Stomach (tissue), 9 donors: ENCODE measurements around the gene UNC45A. TPM values are rescaled to one million over a fixed set of nuclear protein-coding genes. Genes with fewer than 3 reads are reported as not detected.
A peak's percentile ranks its signal among the peaks of the same experiment; 100 is the strongest.
"Not testable (repeated sequence)": the region's sequence is repeated elsewhere in the genome, so short reads cannot be mapped to it uniquely, and the experiment has no call there.

Experiments used
- DNase-seq, 2 donors: peaks; one replicate each; pipeline versions ENCODE4 v3.0.0 to v3.0.0-alpha.2; 2013 to 2019
- H3K27ac ChIP-seq, 5 donors: fragments of 200-600 bp in 4 of 5; sonication (generic) in 4 of 5; one replicate each; pipeline ENCODE4 v1.5.1; 2013 to 2019; ENCODE audit warnings: mild to moderate bottlenecking in 1 of 5, moderate library complexity in 1 of 5
- H3K27me3 ChIP-seq, 3 donors: fragments of 200-600 bp; sonication (generic); one replicate each; pipeline ENCODE4 v1.5.1; 2017 to 2019; ENCODE audit warnings: mixed run types in 1 of 3
- H3K36me3 ChIP-seq, 4 donors: fragments of 200-600 bp; sonication (generic); 1 replicate in 3 of 4; 2 replicates in 1 of 4; pipeline ENCODE4 v1.5.1; 2016 to 2019
- H3K4me1 ChIP-seq, 4 donors: fragments of 200-600 bp; sonication (generic); one replicate each; pipeline ENCODE4 v1.5.1; 2016 to 2019
- H3K4me3 ChIP-seq, 4 donors: fragments of 200-600 bp; sonication (generic) in 3 of 4; one replicate each; pipeline ENCODE4 v1.5.1; 2016 to 2019; ENCODE audit warnings: mild to moderate bottlenecking in 1 of 4
- H3K9me3 ChIP-seq, 4 donors: fragments of 200-600 bp; sonication (generic); one replicate each; pipeline ENCODE4 v1.5.1; 2016 to 2019
- EP300 ChIP-seq: sonication (generic); formaldehyde crosslinking; IDR thresholded peaks from one replicate; pipeline ENCODE4 v1.6.1; 2017; ENCODE audit warnings: antibody characterized with exemption
- POLR2A ChIP-seq, 4 donors: fragments of 450-650 bp; IDR thresholded peaks; one replicate each; pipeline ENCODE4 v1.6.1; 2016; ENCODE audit warnings: antibody characterized with exemption in 4 of 4, control low read depth in 2 of 4, mild to moderate bottlenecking in 1 of 4, moderate library complexity in 1 of 4
- POLR2AphosphoS5 ChIP-seq, 3 donors: sonication (generic); formaldehyde crosslinking; IDR thresholded peaks; one replicate each; pipeline ENCODE4 v1.6.1; 2016; ENCODE audit warnings: antibody characterized with exemption in 3 of 3
- WGBS, 5 donors: extraction: QIAGEN DNeasy Blood & Tissue Kit in 3 of 5; methylation state at CpG; one replicate each; pipeline versions ENCODE4 v1.1.5 to v1.1.7; 2013 to 2018; 5-methylcytosine and 5-hydroxymethylcytosine counted together
- intact Hi-C: fragments of 100-400 bp; cut with DNase I; formaldehyde crosslinking; loops from one replicate; pipeline ENCODE4 v1.15.1; 2023; ENCODE audit warnings: low total_unique reads
- polyA plus RNA-seq, 3 donors: library from polyadenylated mRNA; stranded (reverse); fragments of 200-250 nt; gene quantifications; one replicate each; pipeline ENCODE4 v1.2.3, GENCODE V29; 2013
- total RNA-seq, 5 donors: library from RNA; depleted of rRNA; stranded (reverse); fragments of >200 nt; gene quantifications; one replicate each; pipeline versions ENCODE4 v1.1.0 to v1.2.3, GENCODE V29; 2014 to 2016
- TF ChIP-seq, protein P1 (sequence below), 7 experiments: fragments of 450-650 bp in 4 of 7; fragments of 200-600 bp in 3 of 7; sonication (generic) in 3 of 7; IDR thresholded peaks; one replicate each; pipeline ENCODE4 v1.5.1; 2016 to 2019; ENCODE audit warnings: antibody characterized with exemption in 7 of 7, control low read depth in 2 of 7, mild to moderate bottlenecking in 1 of 7
- donor health status: healthy with polysubstance abuse.
- donor health status: Bipolar disorder and iron deficiency.
- donor health status: healthy.

The UNC45A gene
- total and polyA plus RNA-seq, 8 donors: 28.0 to 63.8 (median 43.0) TPM

DNA sequence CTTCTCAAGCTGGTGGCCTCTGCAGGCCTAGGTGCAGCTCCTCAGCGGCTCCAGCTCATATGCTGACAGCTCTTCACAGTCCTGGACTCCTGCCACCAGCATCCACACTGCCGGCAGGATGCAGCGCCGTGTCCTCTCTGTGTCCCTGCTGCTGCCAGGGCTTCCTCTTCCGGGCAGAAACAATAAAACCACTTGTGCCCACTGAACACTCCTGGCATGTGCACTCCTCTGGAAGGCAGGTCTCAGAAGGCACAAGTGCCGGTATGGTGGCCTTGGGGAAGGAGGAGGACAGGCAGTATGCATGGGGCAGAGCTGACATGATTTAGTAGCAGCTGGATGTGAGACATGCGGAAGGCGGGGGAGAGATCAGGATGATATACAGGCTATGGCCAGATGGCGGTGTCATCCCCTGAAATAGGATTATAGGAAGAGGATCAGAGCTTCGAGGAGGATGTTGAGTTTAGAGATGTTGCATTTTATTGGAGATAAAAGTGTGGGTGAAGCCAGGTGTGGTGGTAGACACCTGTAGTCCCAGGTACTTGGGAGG, 39.4 kb upstream of the UNC45A start:
- intact Hi-C loops: no loop called here
- 67 to 83% (median 81%) methylated on average over 9 to 10 of the region's 10 CpGs for WGBS, 5 donors
- H3K9me3 ChIP-seq: no peaks in the 10 kb centered on the region
- no peak overlapping the region for H3K27ac ChIP-seq
- TF ChIP-seq EP300: no peak
- TF ChIP-seq POLR2AphosphoS5 (IDR thresholded peaks at IDR 0.05): no peak
- no peak for TF ChIP-seq POLR2A (IDR thresholded peaks at IDR 0.05)
- TF ChIP-seq, protein P1, sequence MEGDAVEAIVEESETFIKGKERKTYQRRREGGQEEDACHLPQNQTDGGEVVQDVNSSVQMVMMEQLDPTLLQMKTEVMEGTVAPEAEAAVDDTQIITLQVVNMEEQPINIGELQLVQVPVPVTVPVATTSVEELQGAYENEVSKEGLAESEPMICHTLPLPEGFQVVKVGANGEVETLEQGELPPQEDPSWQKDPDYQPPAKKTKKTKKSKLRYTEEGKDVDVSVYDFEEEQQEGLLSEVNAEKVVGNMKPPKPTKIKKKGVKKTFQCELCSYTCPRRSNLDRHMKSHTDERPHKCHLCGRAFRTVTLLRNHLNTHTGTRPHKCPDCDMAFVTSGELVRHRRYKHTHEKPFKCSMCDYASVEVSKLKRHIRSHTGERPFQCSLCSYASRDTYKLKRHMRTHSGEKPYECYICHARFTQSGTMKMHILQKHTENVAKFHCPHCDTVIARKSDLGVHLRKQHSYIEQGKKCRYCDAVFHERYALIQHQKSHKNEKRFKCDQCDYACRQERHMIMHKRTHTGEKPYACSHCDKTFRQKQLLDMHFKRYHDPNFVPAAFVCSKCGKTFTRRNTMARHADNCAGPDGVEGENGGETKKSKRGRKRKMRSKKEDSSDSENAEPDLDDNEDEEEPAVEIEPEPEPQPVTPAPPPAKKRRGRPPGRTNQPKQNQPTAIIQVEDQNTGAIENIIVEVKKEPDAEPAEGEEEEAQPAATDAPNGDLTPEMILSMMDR (IDR thresholded peaks at IDR 0.05): no peak
- H3K4me1 ChIP-seq: no peaks in the 10 kb centered on the region
- DNase-seq: peak in 1 of 2 donors; percentile 52
- H3K27me3 ChIP-seq: no peaks in the 10 kb centered on the region
- no peak overlapping the region for H3K4me3 ChIP-seq
- H3K36me3 ChIP-seq: peaks cover 47 to 61% (median 56%) of the 10 kb centered on the region in 4 donors

DNA sequence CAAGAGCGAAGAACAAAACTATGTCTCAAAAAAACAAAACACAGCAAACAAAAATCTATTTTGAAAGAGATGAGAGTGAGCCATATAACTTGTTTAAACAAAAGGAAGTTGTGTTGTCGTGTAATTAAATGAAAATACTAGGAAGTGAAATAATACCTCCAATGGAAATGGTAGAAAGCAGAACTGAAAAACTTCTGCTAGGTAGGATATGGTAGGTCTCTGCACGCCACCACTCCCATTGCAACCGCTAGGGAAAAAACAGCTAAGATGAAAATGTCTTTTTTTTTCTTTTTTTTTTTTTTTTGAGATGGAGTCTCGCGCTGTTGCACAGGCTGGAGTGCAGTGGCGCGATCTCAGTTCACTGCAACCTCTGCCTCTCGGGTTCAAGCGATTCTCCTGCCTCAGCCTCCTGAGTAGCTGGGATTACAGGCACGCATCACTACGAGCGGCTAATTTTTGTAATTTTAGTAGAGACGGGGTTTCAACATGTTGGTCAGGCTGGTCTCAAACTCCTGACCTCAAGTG, 37.9 kb upstream of the UNC45A start:
- H3K9me3 ChIP-seq, H3K27me3 ChIP-seq, intact Hi-C loops, DNase-seq, H3K4me3 ChIP-seq, H3K27ac ChIP-seq, H3K4me1 ChIP-seq: not testable (repeated sequence)
- WGBS, 5 donors: 87 to 95% (median 91%) methylated on average over 14 of the region's 14 CpGs
- peaks cover 31 to 45% (median 40%) of the 10 kb centered on the region in 4 donors for H3K36me3 ChIP-seq

DNA sequence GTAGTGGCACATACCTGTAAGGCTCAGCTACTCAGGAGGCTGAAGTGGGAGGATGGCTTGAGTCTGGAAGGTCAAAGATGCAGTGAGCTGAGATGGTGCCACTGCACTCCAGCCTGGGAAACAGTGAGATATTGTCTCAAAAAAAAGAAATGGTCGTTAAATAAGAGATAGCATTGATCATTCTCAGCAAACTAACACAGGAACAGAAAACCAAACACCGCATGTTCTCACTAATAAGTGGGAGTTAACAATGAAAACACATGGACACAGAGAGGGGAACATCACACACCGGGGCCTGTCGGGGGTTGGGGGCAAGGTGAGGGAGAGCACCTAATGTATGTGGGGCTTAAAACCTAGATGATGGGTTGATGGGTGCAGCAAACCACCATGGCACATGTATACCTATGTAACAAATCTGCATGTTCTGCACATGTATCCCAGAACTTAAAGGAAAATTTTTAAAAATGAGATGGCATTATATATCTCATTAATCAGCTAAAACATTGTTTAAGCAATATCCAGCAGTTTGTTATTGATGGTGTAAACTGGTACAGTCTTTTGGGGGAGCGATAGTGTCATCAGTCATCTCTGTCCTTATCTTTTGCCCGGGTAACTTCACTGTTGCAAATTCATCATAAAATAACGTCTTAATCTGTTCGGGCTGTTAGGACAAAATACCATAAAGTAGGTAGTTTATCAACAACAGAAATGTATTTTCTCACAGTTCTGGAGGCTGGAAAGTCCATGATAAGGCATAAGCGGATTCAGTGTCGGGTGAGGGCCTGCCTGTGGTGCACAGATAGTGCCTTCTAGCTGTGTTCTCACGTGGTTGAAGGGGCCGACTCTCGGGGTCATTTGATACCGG, 33.7 kb upstream of the UNC45A start:
- Histone ChIP-seq H3K9me3 (no peaks in the 10 kb centered on the region), H3K27ac (peak overlapping the region; percentile 49 to 99 (median 96)), H3K4me3 (peak overlapping the region in 3 of 4 donors; percentile 81 to 84 (median 82)), H3K36me3 (peaks cover 15 to 20% (median 18%) of the 10 kb centered on the region in 4 donors), H3K27me3 (no peaks in the 10 kb centered on the region), H3K4me1 (peaks cover 19 to 38% (median 31%) of the 10 kb centered on the region in 4 donors)
- peak in 1 of 2 donors; percentile 42 for DNase-seq
- intact Hi-C loops: no loop called here
- 38 to 48% (median 44%) methylated on average over 14 of the region's 14 CpGs for WGBS, 5 donors
- TF ChIP-seq, protein P1 (IDR thresholded peaks at IDR 0.05): no peak

DNA sequence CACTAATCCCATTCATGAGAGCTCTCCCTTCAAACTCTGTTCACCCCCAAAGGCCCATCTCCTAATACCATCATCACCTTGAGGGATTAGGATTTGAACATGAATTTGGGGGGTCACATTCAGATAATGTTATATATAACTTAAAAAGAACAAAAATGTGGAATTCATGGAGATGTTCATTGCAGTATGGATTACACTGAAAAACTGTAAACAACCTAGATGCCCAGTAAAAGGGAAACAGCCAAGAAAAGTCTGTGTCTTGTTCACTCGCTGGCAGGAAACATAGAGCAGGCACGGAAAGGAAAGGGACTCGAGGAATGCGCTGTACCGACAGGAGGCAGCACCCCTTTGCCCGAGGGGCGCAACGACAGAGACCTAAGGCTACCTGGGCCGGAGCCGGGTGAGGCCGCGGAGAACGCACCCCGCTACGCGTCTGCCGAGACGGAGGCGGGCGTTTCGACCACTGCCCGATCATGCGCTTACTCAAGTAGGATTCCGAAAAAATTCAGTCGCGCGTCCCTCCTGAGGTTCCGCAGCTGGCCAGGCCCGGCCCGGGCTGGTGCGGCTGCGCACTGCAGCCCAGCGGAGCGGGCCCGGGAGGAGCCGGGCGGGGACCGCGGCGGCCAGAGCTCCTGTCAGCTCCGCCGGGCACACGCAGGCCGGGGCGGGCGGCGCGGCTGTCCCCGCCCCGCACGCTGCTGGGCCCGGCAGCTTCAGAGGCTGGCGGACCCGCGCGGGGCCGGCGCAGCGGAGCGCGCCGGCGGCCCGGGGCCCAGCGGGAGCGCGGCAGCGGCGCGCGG, 32.8 kb upstream of the UNC45A start:
- DNase-seq: peak; percentile 81 to 95
- no peaks in the 10 kb centered on the region for H3K27me3 ChIP-seq
- H3K27ac ChIP-seq: peak overlapping the region; percentile 93 to 99 (median 97)
- H3K4me1 ChIP-seq: peaks cover 19 to 38% (median 31%) of the 10 kb centered on the region in 4 donors
- TF ChIP-seq, protein P1 (IDR thresholded peaks at IDR 0.05): peak in 5 of 7 experiments; percentile 65 to 81 (median 79)
- TF ChIP-seq POLR2A (IDR thresholded peaks at IDR 0.05) (no peak), POLR2AphosphoS5 (IDR thresholded peaks at IDR 0.05) (peak in 1 of 3 donors; percentile 78), EP300 (no peak)
- intact Hi-C loops: no loop called here
- no peaks in the 10 kb centered on the region for H3K9me3 ChIP-seq
- 0 to 2% (median 1%) methylated on average over 8 to 71 of the region's 71 CpGs for WGBS, 5 donors
- H3K36me3 ChIP-seq: peaks cover 23 to 26% (median 26%) of the 10 kb centered on the region in 4 donors
- H3K4me3 ChIP-seq: peak overlapping the region; percentile 81 to 92 (median 83)
